Gastroesophageal sphincter (tissue), 3 donors: ENCODE data around the gene CDK3.

Experiments used
- CTCF ChIP-seq, 4 experiments: fragments of 200-600 bp in 2 of 4; fragments of 450-650 bp in 2 of 4; sonication (generic) in 1 of 4; IDR thresholded peaks; one replicate each; pipeline ENCODE4 v1.5.1; 2017 to 2019; ENCODE audit warnings: antibody characterized with exemption in 4 of 4, mild to moderate bottlenecking in 2 of 4, moderate library complexity in 2 of 4
- POLR2A ChIP-seq, 2 donors: fragments of 450-650 bp; IDR thresholded peaks; one replicate each; pipeline ENCODE4 v1.6.1; 2017; ENCODE audit warnings: antibody characterized with exemption in 2 of 2, mild to moderate bottlenecking in 2 of 2, moderate library complexity in 1 of 2
- POLR2AphosphoS5 ChIP-seq: sonication (generic); formaldehyde crosslinking; IDR thresholded peaks from one replicate; pipeline ENCODE4 v1.6.1; 2017; ENCODE audit warnings: antibody characterized with exemption

- no peak for TF ChIP-seq CTCF (IDR thresholded peaks at IDR 0.05)
- TF ChIP-seq POLR2AphosphoS5: no peak
- TF ChIP-seq POLR2A (IDR thresholded peaks at IDR 0.05): no peak
Observed at GRCh38 chr17:76025294-76025693, 24.6 kb downstream of the CDK3 start.
